NCI-H1694 treated with DMSO at 0.1 percent for 48 hours (cell line): ENCODE data around the gene ALG13.
"Not testable (repeated sequence)": the region's sequence is repeated elsewhere in the genome, so short reads cannot be mapped to it uniquely, and the experiment has no call there.

Experiments used
- DNase-seq: peaks from one replicate; lab custom pipeline; 2025; lab: John Stamatoyannopoulos, UW

ALG13 gene

DNA sequence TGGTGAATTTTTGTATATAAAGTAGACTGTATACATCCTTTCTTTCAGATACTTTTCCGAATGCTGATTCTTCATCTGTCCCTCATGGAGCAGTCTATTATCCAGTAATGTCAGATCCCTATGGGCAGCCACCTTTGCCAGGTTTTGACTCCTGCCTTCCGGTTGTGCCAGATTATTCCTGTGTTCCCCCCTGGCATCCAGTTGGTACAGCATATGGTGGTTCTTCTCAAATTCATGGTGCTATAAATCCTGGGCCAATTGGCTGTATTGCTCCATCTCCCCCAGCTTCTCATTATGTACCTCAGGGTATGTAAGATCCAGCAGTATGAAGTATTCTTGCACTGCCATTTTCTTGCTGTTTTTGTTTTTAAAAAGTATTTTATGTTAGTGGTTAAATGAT lies 78.7 kb downstream of the ALG13 start:
- DNase-seq: peak; percentile 33

DNA sequence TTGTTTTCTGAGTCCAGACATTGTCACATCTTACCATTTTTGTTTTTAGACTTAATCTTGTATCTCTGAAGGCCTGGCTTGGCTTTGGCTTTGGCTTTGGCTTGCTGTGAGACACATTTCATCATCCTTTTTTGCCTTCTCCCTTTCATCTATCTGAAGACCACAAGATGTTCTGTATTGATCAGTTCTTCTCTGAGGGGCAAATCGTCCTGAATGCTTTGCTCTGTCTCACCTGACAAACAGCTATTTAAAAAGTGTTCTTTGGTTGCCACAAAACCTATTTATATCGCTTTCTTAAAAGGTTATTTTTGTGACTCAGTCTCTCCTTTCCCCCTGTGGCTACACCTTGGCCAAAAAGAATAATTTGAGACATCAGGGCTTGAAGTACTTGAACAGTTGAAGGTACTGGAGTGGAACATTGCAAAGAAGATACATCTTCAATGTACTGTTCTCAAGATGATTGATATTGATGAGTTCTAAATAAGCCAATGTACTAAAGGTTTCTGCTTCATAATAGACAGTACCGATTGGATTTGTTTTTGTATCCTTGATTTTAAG lies 80.7 kb downstream of the ALG13 start:
- DNase-seq: no peak

DNA sequence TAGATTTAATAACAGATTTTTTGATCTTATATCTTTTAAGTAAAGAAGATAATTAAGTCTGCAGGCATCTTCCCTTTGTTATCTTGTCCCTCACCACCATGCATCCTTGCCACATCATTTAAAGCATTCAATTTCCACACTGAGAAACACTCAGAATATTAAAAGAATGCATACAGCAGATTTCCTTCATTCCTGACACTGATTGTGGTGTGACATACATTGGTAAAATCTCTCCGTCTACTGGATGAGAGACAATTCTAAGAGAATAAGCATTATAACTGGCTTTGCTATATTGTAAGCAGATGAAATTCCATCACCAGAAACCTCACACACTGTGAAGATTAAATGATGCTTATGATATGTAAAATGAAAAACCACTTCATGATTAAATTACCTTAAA lies 97.6 kb downstream of the ALG13 start:
- no peak for DNase-seq

GRCh38 chrX:111779582-111779981 lies 98.6 kb downstream of the ALG13 start:
- no peak for DNase-seq

GRCh38 chrX:111784667-111785066 lies 103.7 kb downstream of the ALG13 start:
- no peak for DNase-seq

DNA sequence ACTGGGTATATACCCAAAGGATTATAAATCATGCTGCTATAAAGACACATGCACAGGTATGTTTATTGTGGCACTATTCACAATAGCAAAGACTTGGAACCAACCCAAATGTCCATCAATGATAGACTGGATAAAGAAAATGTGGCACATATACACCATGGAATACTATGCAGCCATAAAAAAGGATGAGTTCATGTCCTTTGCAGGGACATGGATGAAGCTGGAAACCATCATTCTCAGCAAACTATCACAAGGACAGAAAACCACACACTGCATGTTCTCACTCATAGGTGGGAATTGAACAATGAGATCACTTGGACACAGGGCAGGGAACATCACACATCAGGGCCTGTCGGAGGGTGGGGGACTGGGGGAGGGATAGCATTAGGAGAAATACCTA lies 109.1 kb downstream of the ALG13 start:
- DNase-seq: not testable (repeated sequence)
